BE2C (cell line): ENCODE results near the gene PCSK6.

Experiments
- DNase-seq: peaks from one replicate; pipeline ENCODE4 v3.0.0-alpha.2; 2020
- H3K27me3 ChIP-seq: fragments of 250-450 bp; sonication (Bioruptor Pico); 2 replicates; pipeline ENCODE4 v1.5.1; 2020; ENCODE audit warnings: mild to moderate bottlenecking
- H3K36me3 ChIP-seq: fragments of 250-450 bp; sonication (Bioruptor Pico); 2 replicates; pipeline ENCODE4 v1.5.1; 2020; ENCODE audit warnings: mild to moderate bottlenecking
- H3K4me1 ChIP-seq: fragments of 250-450 bp; sonication (Bioruptor Pico); 2 replicates; pipeline ENCODE4 v1.5.1; 2020
- H3K4me3 ChIP-seq: 2 replicates; pipeline ENCODE4 v1.5.1; 2011; ENCODE audit warnings: low read depth, low read length
- H3K9me3 ChIP-seq: fragments of 250-450 bp; sonication (Bioruptor Pico); 2 replicates; pipeline ENCODE4 v1.5.1; 2020
- CTCF ChIP-seq: IDR thresholded peaks from 2 replicates; pipeline ENCODE4 v1.5.1; 2012; ENCODE audit warnings: mild to moderate bottlenecking, low read depth, low read length

The PCSK6 gene

GRCh38 chr15:101332061-101332467 is 157.4 kb downstream of the PCSK6 start:
- TF ChIP-seq CTCF: no peak
- Histone ChIP-seq H3K9me3 (peaks cover 6% of the 10 kb centered on the region; the same call in 1 of the 2 replicates), H3K36me3 (no peaks in the 10 kb centered on the region), H3K4me3 (no peak overlapping the region), H3K27me3 (no peaks in the 10 kb centered on the region), H3K4me1 (no peaks in the 10 kb centered on the region)
- no peak for DNase-seq

- Histone ChIP-seq H3K36me3 (no peaks in the 10 kb centered on the region), H3K4me3 (no peak overlapping the region), H3K9me3 (peaks cover 6% of the 10 kb centered on the region; the same call in 1 of the 2 replicates), H3K4me1 (no peaks in the 10 kb centered on the region), H3K27me3 (no peaks in the 10 kb centered on the region)
- no peak for DNase-seq
- no peak for TF ChIP-seq CTCF
Measured at GRCh38 chr15:101329867-101330380, 159.6 kb downstream of the PCSK6 start.

GRCh38 chr15:101329309-101329863 is 160.1 kb downstream of the PCSK6 start:
- Histone ChIP-seq H3K27me3 (no peaks in the 10 kb centered on the region), H3K4me1 (no peaks in the 10 kb centered on the region), H3K36me3 (no peaks in the 10 kb centered on the region), H3K4me3 (no peak overlapping the region), H3K9me3 (peaks cover under 1% of the 10 kb centered on the region; the same call in 1 of the 2 replicates)
- no peak for TF ChIP-seq CTCF
- no peak for DNase-seq

- Histone ChIP-seq H3K27me3 (no peaks in the 10 kb centered on the region), H3K36me3 (no peaks in the 10 kb centered on the region), H3K4me3 (no peak overlapping the region), H3K4me1 (no peaks in the 10 kb centered on the region), H3K9me3 (no peaks in the 10 kb centered on the region)
- TF ChIP-seq CTCF: no peak
- DNase-seq: no peak
Measured at GRCh38 chr15:101328001-101328400, 161.5 kb downstream of the PCSK6 start.

- no peaks in the 10 kb centered on the region for H3K36me3 ChIP-seq
Measured at GRCh38 chr15:101327147-101327740, 162.3 kb downstream of the PCSK6 start.

More at GRCh38 chr15:101327147-101327740, 162.3 kb downstream of the PCSK6 start:
- no peaks in the 10 kb centered on the region for H3K9me3 ChIP-seq
- H3K4me1 ChIP-seq: no peaks in the 10 kb centered on the region
- TF ChIP-seq CTCF: no peak
- H3K27me3 ChIP-seq: no peaks in the 10 kb centered on the region
- DNase-seq: no peak
- no peak overlapping the region for H3K4me3 ChIP-seq
